GM12878 (cell line): Measurements from ENCODE around the gene AXIN1.

Source experiments
- HDAC6 ChIP-seq: fragments of 200-600 bp; sonication (generic); IDR thresholded peaks from one replicate; pipeline ENCODE4 v1.8.0; 2017; ENCODE audit warnings: antibody characterized with exemption; ENCODE audit not compliant: unreplicated experiment
- POLR2AphosphoS5 ChIP-seq: IDR thresholded peaks from 2 replicates; pipeline ENCODE4 v1.6.1; 2011; ENCODE audit warnings: mild to moderate bottlenecking, low read length, inconsistent platforms
- USF2 ChIP-seq: IDR thresholded peaks from 2 replicates; pipeline ENCODE4 v1.6.1; 2011; ENCODE audit warnings: low read depth, low read length, improper control_type of control experiment, borderline replicate concordance

- TF ChIP-seq USF2, result no peak
- TF ChIP-seq POLR2AphosphoS5, result no peak
- TF ChIP-seq HDAC6, result no peak
These were observed 50.6 kb downstream of the AXIN1 start for GRCh38 chr16:301950-302349.
